NB4 (cell line): Measurements from ENCODE around the gene JMJD8.
A peak's percentile ranks its signal among the peaks of the same experiment; 100 is the strongest.

ENCODE experiments used
- DNase-seq: peaks from one replicate; pipeline ENCODE4 v3.0.0; 2010; ENCODE audit warnings: low read depth
- H3K4me3 ChIP-seq: one replicate; pipeline ENCODE4 v1.5.1; 2011; ENCODE audit warnings: mild to moderate bottlenecking, low read depth, low read length, moderate library complexity
- MYC ChIP-seq: IDR thresholded peaks from 2 replicates; pipeline ENCODE4 v1.6.1; 2011; ENCODE audit warnings: low read depth, low read length
- POLR2A ChIP-seq: IDR thresholded peaks from 2 replicates; pipeline ENCODE4 v1.6.1; 2011; ENCODE audit warnings: mild to moderate bottlenecking; ENCODE audit not compliant: insufficient read length; ENCODE audit errors: extremely low read depth
- TF ChIP-seq, protein P1 (sequence below): IDR thresholded peaks from 2 replicates; pipeline ENCODE4 v1.6.1; 2011; ENCODE audit warnings: low read depth, low read length
- TF ChIP-seq, protein P2 (sequence below): IDR thresholded peaks from one replicate; pipeline ENCODE4 v1.5.1; 2012; ENCODE audit warnings: low read depth, low read length

The JMJD8 gene

DNA sequence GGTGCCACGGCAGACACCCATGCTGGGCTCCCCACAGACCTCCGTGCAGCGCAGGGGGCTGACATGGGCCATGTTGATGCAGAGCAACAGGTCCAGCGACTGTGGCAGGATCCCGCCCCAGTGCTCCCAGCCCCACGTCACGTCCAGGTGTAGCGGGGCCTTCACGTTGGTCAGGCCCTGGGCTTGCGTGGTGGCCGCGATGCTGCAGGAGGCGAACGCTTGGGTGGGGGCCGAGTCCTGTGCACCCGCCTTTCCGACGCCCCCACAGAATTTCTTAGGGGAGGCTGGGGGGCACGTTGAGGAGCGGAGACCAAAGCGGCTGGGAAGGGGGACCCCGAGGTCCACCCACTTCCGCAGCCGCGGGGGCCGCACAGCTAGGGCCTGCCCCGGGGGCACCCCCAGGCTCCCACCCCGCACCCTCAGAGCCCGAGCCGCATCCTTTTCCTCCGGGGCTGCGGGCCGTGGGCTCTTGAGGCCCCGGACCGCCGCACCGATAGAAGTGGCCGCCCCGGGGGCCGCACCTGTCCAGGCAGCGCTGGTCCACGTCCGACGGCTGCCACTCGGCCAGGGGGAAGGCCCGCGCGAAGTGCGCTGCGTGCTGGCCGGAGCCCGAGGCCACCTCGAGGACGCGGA is 48.4 kb downstream of the JMJD8 start:
- H3K4me3 ChIP-seq: peak overlapping the region; percentile 64
- DNase-seq: peak; percentile 24
- no peak for TF ChIP-seq MYC
- TF ChIP-seq POLR2A: no peak
- TF ChIP-seq, protein P1, sequence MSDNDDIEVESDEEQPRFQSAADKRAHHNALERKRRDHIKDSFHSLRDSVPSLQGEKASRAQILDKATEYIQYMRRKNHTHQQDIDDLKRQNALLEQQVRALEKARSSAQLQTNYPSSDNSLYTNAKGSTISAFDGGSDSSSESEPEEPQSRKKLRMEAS: no peak

DNA sequence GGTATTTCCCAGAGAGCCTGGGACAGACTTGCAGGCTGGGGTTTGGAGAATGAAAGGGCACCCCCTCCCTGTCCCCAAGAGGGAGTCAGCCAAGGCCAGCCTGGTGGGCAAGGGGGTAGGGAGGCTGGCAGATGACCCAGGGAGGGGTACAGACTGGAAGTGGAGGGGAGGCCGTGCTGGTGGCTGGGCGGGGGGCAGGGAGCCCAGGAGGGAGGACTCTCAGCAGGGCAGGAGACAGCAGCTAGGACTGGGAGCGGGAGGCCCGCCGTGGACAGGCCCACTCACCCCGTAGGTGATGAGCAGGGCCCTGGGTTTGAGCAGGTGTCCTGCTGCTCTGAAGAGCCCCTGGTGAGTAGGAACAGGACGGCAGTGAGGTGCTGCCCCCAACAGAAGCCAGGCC is 49.1 kb downstream of the JMJD8 start:
- no peak for DNase-seq
- H3K4me3 ChIP-seq: peak overlapping the region; percentile 64
- TF ChIP-seq POLR2A: no peak
- TF ChIP-seq, protein P2, sequence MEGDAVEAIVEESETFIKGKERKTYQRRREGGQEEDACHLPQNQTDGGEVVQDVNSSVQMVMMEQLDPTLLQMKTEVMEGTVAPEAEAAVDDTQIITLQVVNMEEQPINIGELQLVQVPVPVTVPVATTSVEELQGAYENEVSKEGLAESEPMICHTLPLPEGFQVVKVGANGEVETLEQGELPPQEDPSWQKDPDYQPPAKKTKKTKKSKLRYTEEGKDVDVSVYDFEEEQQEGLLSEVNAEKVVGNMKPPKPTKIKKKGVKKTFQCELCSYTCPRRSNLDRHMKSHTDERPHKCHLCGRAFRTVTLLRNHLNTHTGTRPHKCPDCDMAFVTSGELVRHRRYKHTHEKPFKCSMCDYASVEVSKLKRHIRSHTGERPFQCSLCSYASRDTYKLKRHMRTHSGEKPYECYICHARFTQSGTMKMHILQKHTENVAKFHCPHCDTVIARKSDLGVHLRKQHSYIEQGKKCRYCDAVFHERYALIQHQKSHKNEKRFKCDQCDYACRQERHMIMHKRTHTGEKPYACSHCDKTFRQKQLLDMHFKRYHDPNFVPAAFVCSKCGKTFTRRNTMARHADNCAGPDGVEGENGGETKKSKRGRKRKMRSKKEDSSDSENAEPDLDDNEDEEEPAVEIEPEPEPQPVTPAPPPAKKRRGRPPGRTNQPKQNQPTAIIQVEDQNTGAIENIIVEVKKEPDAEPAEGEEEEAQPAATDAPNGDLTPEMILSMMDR: no peak
- TF ChIP-seq, protein P1: no peak

DNA sequence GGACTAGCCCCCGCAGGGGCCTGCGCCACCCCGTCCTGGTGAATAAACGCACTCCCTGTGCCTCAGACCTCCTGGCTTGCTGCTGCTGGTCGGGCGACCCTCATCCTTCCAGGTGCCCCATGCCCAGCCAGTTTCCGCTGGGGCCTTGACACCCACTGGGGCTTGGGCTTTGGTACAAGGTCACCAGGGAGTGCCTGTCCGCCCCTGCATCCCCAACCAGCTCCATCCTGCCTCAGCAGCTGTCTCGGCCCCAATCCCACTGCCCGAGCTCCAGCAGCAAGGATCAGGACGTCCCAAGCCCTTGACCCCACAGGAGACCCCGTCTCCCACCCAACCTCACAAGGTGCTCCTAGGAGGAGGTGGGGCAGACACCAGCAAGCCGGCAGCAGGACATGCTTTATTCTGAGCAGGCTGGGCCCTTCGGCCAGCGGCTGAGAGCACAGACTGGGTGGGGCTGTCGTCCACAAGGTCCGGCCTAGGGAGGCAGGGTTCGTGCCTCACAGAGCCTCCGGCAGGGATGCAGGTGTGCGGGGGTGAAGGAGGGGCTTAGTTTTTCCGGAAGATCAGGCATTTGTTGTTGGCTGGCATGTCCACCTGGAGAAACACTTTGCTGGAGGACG is 50.0 kb downstream of the JMJD8 start:
- H3K4me3 ChIP-seq: no peak overlapping the region
- no peak for DNase-seq
- TF ChIP-seq, protein P1: no peak
- TF ChIP-seq POLR2A: no peak
- no peak for TF ChIP-seq MYC
- TF ChIP-seq, protein P2: no peak

DNA sequence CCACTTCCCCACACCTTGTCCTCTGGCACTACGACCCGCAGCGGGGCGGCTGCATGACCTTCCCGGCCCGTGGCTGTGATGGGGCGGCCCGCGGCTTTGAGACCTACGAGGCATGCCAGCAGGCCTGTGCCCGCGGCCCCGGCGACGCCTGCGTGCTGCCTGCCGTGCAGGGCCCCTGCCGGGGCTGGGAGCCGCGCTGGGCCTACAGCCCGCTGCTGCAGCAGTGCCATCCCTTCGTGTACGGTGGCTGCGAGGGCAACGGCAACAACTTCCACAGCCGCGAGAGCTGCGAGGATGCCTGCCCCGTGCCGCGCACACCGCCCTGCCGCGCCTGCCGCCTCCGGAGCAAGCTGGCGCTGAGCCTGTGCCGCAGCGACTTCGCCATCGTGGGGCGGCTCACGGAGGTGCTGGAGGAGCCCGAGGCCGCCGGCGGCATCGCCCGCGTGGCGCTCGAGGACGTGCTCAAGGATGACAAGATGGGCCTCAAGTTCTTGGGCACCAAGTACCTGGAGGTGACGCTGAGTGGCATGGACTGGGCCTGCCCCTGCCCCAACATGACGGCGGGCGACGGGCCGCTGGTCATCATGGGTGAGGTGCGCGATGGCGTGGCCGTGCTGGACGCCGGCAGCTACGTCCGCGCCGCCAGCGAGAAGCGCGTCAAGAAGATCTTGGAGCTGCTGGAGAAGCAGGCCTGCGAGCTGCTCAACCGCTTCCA is 50.6 kb downstream of the JMJD8 start:
- no peak for DNase-seq
- no peak overlapping the region for H3K4me3 ChIP-seq
- TF ChIP-seq, protein P1: no peak
- TF ChIP-seq POLR2A (no peak), MYC (no peak)
- TF ChIP-seq, protein P2: no peak

DNA sequence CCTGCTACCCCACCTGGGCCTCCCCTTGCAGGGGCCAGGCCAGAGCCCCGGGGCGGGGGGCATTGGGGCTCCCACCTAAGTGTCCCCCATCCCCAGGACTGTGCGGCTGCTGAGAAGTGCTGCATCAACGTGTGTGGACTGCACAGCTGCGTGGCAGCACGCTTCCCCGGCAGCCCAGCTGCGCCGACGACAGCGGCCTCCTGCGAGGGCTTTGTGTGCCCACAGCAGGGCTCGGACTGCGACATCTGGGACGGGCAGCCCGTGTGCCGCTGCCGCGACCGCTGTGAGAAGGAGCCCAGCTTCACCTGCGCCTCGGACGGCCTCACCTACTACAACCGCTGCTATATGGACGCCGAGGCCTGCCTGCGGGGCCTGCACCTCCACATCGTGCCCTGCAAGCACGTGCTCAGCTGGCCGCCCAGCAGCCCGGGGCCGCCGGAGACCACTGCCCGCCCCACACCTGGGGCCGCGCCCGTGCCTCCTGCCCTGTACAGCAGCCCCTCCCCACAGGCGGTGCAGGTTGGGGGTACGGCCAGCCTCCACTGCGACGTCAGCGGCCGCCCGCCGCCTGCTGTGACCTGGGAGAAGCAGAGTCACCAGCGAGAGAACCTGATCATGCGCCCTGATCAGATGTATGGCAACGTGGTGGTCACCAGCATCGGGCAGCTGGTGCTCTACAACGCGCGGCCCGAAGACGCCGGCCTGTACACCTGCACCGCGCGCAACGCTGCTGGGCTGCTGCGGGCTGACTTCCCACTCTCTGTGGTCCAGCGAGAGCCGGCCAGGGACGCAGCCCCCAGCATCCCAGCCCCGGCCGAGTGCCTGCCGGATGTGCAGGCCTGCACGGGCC is 51.4 kb downstream of the JMJD8 start:
- DNase-seq: no peak
- TF ChIP-seq POLR2A: no peak
- TF ChIP-seq, protein P1: no peak
- TF ChIP-seq, protein P2: no peak
- no peak for TF ChIP-seq MYC
- H3K4me3 ChIP-seq: no peak overlapping the region
